Panc1 (cell line): ENCODE data around the gene MAP4K2. TPM values are rescaled to one million over a fixed set of nuclear protein-coding genes. Genes with fewer than 3 reads are reported as not detected.

Experiments
- ATAC-seq: fragments of 200-7000 bp; cut with Tn5 transposase; 2 replicates; pipeline ENCODE4 v1.9.1; 2020; ENCODE audit warnings: mild to moderate bottlenecking, moderate library complexity
- Bru-seq: library from RNA; stranded (reverse); fragments of 400-500 nt; gene quantifications from one replicate; lab custom pipeline; 2021; lab: Mats Ljungman, UMichigan
- BruChase-seq, 2 experiments: library from RNA; stranded (reverse); fragments of 400-500 nt; gene quantifications; one replicate each; lab custom pipeline; 2021; lab: Mats Ljungman, UMichigan
- BruUV-seq: library from RNA; stranded (reverse); fragments of 400-500 nt; replicated peaks from 2 replicates; lab custom pipeline; 2021; lab: Mats Ljungman, UMichigan
- CTCF ChIA-PET: fragments of 300-600 bp; sonication (Branson Sonifier 250); formaldehyde crosslinking; loops from one replicate; lab custom pipeline; 2022; ENCODE audit warnings: antibody characterized with exemption; lab: Charles Lee
- POLR2A ChIA-PET: fragments of 300-600 bp; sonication (Branson Sonifier 250); formaldehyde crosslinking; loops from one replicate; lab custom pipeline; 2022; ENCODE audit warnings: antibody characterized with exemption; lab: Charles Lee
- DNase-seq: peaks from one replicate; pipeline ENCODE4 v3.0.0-alpha.2; 2010; ENCODE audit warnings: low read depth, low spot score
- H3K27ac ChIP-seq: 2 replicates; pipeline ENCODE4 v1.5.1; 2011; ENCODE audit warnings: mild to moderate bottlenecking, low read length, inconsistent platforms
- H3K27me3 ChIP-seq: fragments of 200-500 bp; sonication (Bioruptor generic); 2 replicates; pipeline ENCODE4 v1.6.0; 2014; ENCODE audit warnings: low read length, inconsistent platforms; ENCODE audit not compliant: control insufficient read depth, insufficient read depth
- H3K36me3 ChIP-seq: fragments of 200-500 bp; sonication (Bioruptor generic); 2 replicates; pipeline ENCODE4 v1.5.1; 2014; ENCODE audit warnings: inconsistent platforms, mild to moderate bottlenecking, low read length, moderate library complexity; ENCODE audit not compliant: control insufficient read depth, insufficient read depth
- H3K4me1 ChIP-seq: 2 replicates; pipeline ENCODE4 v1.5.1; 2011; ENCODE audit warnings: inconsistent platforms, mild to moderate bottlenecking, low read length, moderate library complexity; ENCODE audit not compliant: control insufficient read depth, insufficient read depth
- H3K4me3 ChIP-seq, 2 experiments: 2 replicates each; pipeline ENCODE4 v1.5.1; 2011 to 2012; ENCODE audit warnings: low read depth in 2 of 2, low read length in 2 of 2, mild to moderate bottlenecking in 2 of 2, inconsistent platforms in 1 of 2, moderate library complexity in 1 of 2
- H3K9me3 ChIP-seq: fragments of 200-500 bp; sonication (Bioruptor generic); 2 replicates; pipeline ENCODE4 v1.5.1; 2014; ENCODE audit warnings: low read depth, mild to moderate bottlenecking, inconsistent platforms, low read length, moderate library complexity; ENCODE audit not compliant: control insufficient read depth, insufficient read depth
- POLR2AphosphoS5 ChIP-seq: IDR thresholded peaks from 2 replicates; pipeline ENCODE4 v1.6.1; 2012; ENCODE audit warnings: mild to moderate bottlenecking, low read depth, low read length, moderate library complexity
- SIN3A ChIP-seq: IDR thresholded peaks from 2 replicates; pipeline ENCODE4 v1.6.1; 2012; ENCODE audit warnings: low read depth, mild to moderate bottlenecking, low read length, moderate library complexity, borderline replicate concordance; ENCODE audit not compliant: insufficient read depth
- TCF7L2 ChIP-seq: IDR thresholded peaks from 2 replicates; pipeline ENCODE4 v1.6.1; 2011; ENCODE audit warnings: mild to moderate bottlenecking, low read depth, low read length, inconsistent platforms
- in situ Hi-C: cut with HindIII; loops from 2 replicates; pipeline ENCODE4 v1.10.0; 2016; ENCODE audit warnings: low sequenced_read_pairs, low pct_unique_long_range_greater_than_20kb
- intact Hi-C: fragments of 100-400 bp; cut with micrococcal nuclease; formaldehyde crosslinking; loops from one replicate; pipeline ENCODE4 v1.10.0; 2022; ENCODE audit not compliant: unreplicated experiment
- long read RNA-seq: library from polyadenylated mRNA; unstranded; transcript quantifications from one replicate; pipeline ENCODE4 v2.0.0, GENCODE V29; 2021; ENCODE audit not compliant: unreplicated experiment
- polyA plus RNA-seq: library from polyadenylated mRNA; unstranded; fragments of >200 nt; gene quantifications from one replicate; pipeline ENCODE4 v1.2.1, GENCODE V29; 2012; ENCODE audit warnings: missing spikeins; ENCODE audit not compliant: insufficient read length
- total RNA-seq: library from RNA; stranded (reverse); gene quantifications from one replicate; pipeline ENCODE4 v1.2.1, GENCODE V29; 2021; ENCODE audit not compliant: unreplicated experiment
- TF ChIP-seq, protein P1 (sequence below): fragments of 450-650 bp; IDR thresholded peaks from 2 replicates; pipeline ENCODE4 v1.5.1; 2017; ENCODE audit warnings: mild to moderate bottlenecking
- TF ChIP-seq, protein P2 (sequence below), 2 experiments: IDR thresholded peaks; 2 replicates each; pipeline ENCODE4 v1.6.1; 2011 to 2012; ENCODE audit warnings: low read depth in 2 of 2, control low read depth in 1 of 2, low read length in 1 of 2, mild to moderate bottlenecking in 1 of 2, moderate library complexity in 1 of 2; ENCODE audit not compliant: insufficient read depth in 1 of 2

MAP4K2 gene
- total RNA-seq = 46.4 TPM
- polyA plus RNA-seq = 57.8 TPM
- Bru-seq, nascent RNA = percentile 53 among the genes with signal in this experiment
- BruChase-seq, experiment 1, labeled RNA remaining after a 2-hour chase = percentile 63 among the genes with signal in this experiment
- BruChase-seq, experiment 2, labeled RNA remaining after a 6-hour chase = percentile 64 among the genes with signal in this experiment
- long read RNA-seq, full-length matches to known transcripts = 11 of 55 reads
- long read RNA-seq, partial matches to known transcripts = 18 of 55 reads
- long read RNA-seq, other reads (novel, unspliced or antisense) = 26 of 55 reads

DNA sequence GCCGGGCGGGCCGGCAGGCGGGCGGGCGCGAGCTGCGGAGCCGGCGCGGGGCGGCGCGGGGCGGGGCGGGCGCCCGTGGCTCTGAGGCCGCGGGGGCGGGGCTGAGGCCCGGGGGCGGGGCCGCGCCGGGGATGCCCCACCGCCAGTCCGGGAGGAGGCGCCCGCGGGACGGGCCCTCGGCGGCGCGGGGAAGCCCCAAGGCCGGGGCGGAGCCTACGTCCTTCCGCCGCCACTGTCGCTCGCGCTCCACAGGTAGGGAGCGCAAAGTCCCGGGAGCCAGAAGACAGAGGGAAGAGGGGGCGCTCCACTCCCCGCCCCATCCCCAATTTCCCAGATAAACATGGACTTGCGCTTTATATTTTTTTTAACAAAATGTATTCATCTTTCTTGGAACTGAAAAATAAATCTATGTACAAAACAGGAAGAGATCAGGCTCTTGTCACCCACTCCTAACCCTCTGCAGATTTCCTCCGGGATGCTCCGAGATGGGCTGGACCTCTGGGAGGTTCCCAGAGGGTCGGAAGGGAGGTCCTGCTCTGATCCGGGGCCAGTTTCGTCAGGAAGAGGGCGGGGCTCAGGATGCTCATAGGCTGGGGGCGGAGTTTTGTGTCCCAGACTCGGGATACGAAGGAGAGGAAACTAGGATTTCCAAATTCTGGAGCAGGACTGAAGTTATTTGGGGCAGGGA lies at the start of gene MAP4K2:
Gene MAP4K2, minus strand, starts transcription at position 57 of the 688 bp plus-strand sequence. CDS start 65 bp downstream, outside the sequence.
- Histone ChIP-seq H3K4me3 (peak within 1 kb of the TSS; percentile 75 to 86), H3K36me3 (no peaks in the 10 kb centered on the region; the same call in 1 of the 2 replicates), H3K27ac (peak within 1 kb of the TSS; percentile 81), H3K27me3 (no peaks in the 10 kb centered on the region), H3K9me3 (no peaks in the 10 kb centered on the region), H3K4me1 (peaks cover 18% of the 10 kb centered on the region)
- ATAC-seq (peak; percentile 92), DNase-seq (peak; percentile 70)
- CTCF ChIA-PET = interaction anchor here (0.7 kb wide), 1 partner anchor 75 kb away, joined by 5 read pairs; the partner anchor contains the start of gene EHD1
- peak; percentile 66; the same call in 1 of the 2 replicates for TF ChIP-seq TCF7L2
- TF ChIP-seq, protein P1, sequence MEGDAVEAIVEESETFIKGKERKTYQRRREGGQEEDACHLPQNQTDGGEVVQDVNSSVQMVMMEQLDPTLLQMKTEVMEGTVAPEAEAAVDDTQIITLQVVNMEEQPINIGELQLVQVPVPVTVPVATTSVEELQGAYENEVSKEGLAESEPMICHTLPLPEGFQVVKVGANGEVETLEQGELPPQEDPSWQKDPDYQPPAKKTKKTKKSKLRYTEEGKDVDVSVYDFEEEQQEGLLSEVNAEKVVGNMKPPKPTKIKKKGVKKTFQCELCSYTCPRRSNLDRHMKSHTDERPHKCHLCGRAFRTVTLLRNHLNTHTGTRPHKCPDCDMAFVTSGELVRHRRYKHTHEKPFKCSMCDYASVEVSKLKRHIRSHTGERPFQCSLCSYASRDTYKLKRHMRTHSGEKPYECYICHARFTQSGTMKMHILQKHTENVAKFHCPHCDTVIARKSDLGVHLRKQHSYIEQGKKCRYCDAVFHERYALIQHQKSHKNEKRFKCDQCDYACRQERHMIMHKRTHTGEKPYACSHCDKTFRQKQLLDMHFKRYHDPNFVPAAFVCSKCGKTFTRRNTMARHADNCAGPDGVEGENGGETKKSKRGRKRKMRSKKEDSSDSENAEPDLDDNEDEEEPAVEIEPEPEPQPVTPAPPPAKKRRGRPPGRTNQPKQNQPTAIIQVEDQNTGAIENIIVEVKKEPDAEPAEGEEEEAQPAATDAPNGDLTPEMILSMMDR = no peak; the same call in 1 of the 2 replicates
- TF ChIP-seq SIN3A = 0 out of 2 replicates have a peak, but pooled peaks have one; percentile 11
- peak; percentile 68 for TF ChIP-seq POLR2AphosphoS5
- no TSS peak for BruUV-seq
- in situ Hi-C loops (no loop called here), intact Hi-C loops (no loop called here)
- POLR2A ChIA-PET = interaction anchor here (0.8 kb wide), 1 partner anchor 31 kb away, joined by 3 read pairs; no protein-coding TSS in a partner anchor

DNA sequence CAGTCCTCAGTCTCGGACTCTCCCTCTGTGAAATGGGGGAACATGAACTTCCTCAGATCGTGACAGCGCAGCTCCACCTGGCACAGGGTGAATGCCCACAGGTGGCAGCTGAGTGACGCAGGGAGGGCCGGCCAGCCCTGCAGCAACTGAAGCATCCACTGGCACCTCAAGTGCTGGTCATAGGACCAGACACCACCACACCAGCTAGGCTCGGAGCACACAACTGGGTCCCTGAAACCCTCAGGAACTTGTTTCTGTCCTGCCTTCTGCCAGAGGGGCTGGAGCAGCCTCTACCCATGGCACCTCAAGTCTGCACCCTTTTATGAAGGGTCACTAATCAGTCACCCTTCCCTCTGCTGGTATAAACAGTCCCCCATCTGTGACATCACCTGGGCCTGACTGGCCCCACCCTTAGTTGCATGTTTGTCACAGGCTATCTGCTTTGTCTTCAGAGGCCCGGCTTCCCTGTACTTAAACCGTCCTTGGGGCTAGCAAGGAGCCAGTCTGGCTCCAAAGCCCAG lies 48.9 kb upstream of the MAP4K2 start:
- Histone ChIP-seq H3K4me1 (peaks cover 92% of the 10 kb centered on the region), H3K27ac (peak overlapping the region; percentile 98), H3K27me3 (no peaks in the 10 kb centered on the region), H3K9me3 (no peaks in the 10 kb centered on the region), H3K4me3 (no peak overlapping the region), H3K36me3 (no peaks in the 10 kb centered on the region; the same call in 1 of the 2 replicates)
- CTCF ChIA-PET = interaction anchor here (0.6 to 1.7 kb wide), 3 partner anchors 7 to 654 kb away, joined by 3 to 5 read pairs (median 3); partner anchors contain the start of gene CDC42BPG
- TF ChIP-seq, protein P2, sequence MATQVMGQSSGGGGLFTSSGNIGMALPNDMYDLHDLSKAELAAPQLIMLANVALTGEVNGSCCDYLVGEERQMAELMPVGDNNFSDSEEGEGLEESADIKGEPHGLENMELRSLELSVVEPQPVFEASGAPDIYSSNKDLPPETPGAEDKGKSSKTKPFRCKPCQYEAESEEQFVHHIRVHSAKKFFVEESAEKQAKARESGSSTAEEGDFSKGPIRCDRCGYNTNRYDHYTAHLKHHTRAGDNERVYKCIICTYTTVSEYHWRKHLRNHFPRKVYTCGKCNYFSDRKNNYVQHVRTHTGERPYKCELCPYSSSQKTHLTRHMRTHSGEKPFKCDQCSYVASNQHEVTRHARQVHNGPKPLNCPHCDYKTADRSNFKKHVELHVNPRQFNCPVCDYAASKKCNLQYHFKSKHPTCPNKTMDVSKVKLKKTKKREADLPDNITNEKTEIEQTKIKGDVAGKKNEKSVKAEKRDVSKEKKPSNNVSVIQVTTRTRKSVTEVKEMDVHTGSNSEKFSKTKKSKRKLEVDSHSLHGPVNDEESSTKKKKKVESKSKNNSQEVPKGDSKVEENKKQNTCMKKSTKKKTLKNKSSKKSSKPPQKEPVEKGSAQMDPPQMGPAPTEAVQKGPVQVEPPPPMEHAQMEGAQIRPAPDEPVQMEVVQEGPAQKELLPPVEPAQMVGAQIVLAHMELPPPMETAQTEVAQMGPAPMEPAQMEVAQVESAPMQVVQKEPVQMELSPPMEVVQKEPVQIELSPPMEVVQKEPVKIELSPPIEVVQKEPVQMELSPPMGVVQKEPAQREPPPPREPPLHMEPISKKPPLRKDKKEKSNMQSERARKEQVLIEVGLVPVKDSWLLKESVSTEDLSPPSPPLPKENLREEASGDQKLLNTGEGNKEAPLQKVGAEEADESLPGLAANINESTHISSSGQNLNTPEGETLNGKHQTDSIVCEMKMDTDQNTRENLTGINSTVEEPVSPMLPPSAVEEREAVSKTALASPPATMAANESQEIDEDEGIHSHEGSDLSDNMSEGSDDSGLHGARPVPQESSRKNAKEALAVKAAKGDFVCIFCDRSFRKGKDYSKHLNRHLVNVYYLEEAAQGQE (IDR thresholded peaks at IDR 0.05; ENCODE audit: insufficient read depth in 1 of 2, low read depth in 2 of 2, low read length in 1 of 2) = no peak
- TF ChIP-seq POLR2AphosphoS5 (no peak; the same call in 1 of the 2 replicates), SIN3A (no peak), TCF7L2 (no peak)
- TF ChIP-seq, protein P1 = no peak
- POLR2A ChIA-PET = interaction anchor here (0.5 kb wide), 1 partner anchor 26 kb away, joined by 3 read pairs; no protein-coding TSS in a partner anchor
- no TSS peak for BruUV-seq
- in situ Hi-C loops = no loop called here
- DNase-seq = no peak
- ATAC-seq = no peak
- intact Hi-C loops = no loop called here
